Mucosa of rectum (tissue), 2 donors: ENCODE results near the gene XRCC4.

ENCODE experiments used
- H3K27ac ChIP-seq, 2 donors: one replicate each; pipeline ENCODE4 v1.7.0; 2013; ENCODE audit warnings: inconsistent platforms in 2 of 2, low read depth in 2 of 2, low read length in 2 of 2
- H3K27me3 ChIP-seq, 2 donors: one replicate each; pipeline ENCODE4 v1.7.0; 2013; ENCODE audit warnings: low read length in 2 of 2; ENCODE audit not compliant: control insufficient read depth in 2 of 2, insufficient read depth in 2 of 2
- H3K36me3 ChIP-seq, 2 donors: one replicate each; pipeline ENCODE4 v1.7.0; 2013; ENCODE audit warnings: low read length in 2 of 2; ENCODE audit not compliant: control insufficient read depth in 2 of 2, insufficient read depth in 2 of 2
- H3K4me1 ChIP-seq, 2 donors: one replicate each; pipeline ENCODE4 v1.7.0; 2013; ENCODE audit warnings: low read length in 2 of 2, mild to moderate bottlenecking in 1 of 2; ENCODE audit not compliant: control insufficient read depth in 2 of 2, insufficient read depth in 2 of 2
- H3K4me3 ChIP-seq, 2 donors: one replicate each; pipeline ENCODE4 v1.7.0; 2013; ENCODE audit warnings: low read length in 2 of 2
- H3K9ac ChIP-seq, 2 donors: one replicate each; pipeline ENCODE4 v1.7.0; 2013; ENCODE audit warnings: low read length in 2 of 2, low read depth in 1 of 2, mild to moderate bottlenecking in 1 of 2
- H3K9me3 ChIP-seq, 2 donors: one replicate each; pipeline ENCODE4 v1.7.0; 2013; ENCODE audit warnings: low read length in 2 of 2; ENCODE audit not compliant: control insufficient read depth in 2 of 2
- donor health status: healthy.
- donor health status: Normal muscosa, but diverticular disease.

Gene XRCC4

GRCh38 chr5:83167538-83167937 lies 90.2 kb downstream of the XRCC4 start:
- H3K4me1 ChIP-seq: no peaks in the 10 kb centered on the region
- H3K4me3 ChIP-seq: no peak overlapping the region
- H3K36me3 ChIP-seq: no peaks in the 10 kb centered on the region
- H3K27me3 ChIP-seq: no peaks in the 10 kb centered on the region
- no peaks in the 10 kb centered on the region for H3K9me3 ChIP-seq
- H3K27ac ChIP-seq: no peak overlapping the region
- H3K9ac ChIP-seq: no peak overlapping the region

DNA sequence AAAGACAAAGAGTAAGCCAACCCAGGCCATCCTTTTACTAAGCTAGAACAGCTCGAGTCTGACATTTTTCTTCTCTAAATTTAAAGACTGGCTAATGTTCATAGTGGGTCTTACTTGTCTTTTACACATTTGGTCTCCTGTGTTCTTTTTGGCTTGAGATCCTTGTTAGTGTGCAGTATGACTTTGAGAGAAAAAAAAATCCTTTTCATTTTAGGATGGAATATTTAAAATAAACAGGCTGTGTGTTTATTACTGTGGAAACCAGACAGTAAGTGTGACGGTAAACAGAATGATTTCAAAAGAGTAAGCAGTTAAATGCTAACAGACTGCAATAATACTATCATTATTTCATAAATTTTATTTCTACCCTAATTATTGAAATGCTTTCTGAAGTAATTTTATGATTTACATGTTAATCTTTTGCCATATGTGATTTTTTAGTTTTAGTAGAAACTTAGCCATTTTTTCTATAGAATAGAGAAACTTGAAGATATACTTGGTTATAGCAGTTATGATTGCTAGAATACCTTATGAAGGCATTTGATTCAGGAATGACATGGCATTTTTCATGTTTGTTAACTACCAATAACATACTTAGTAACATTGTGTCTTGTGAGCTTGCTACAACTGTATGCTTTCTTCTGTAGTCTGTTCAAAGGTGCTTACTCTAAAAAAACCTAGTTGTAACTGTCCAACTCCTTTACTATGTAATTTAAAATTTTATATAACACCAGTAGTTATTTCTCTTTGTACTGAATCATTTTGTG lies 92.4 kb downstream of the XRCC4 start:
- H3K4me3 ChIP-seq: no peak overlapping the region
- H3K27me3 ChIP-seq: no peaks in the 10 kb centered on the region
- H3K27ac ChIP-seq: no peak overlapping the region
- H3K4me1 ChIP-seq: no peaks in the 10 kb centered on the region
- H3K9me3 ChIP-seq: no peaks in the 10 kb centered on the region
- H3K36me3 ChIP-seq: no peaks in the 10 kb centered on the region
- H3K9ac ChIP-seq: no peak overlapping the region

DNA sequence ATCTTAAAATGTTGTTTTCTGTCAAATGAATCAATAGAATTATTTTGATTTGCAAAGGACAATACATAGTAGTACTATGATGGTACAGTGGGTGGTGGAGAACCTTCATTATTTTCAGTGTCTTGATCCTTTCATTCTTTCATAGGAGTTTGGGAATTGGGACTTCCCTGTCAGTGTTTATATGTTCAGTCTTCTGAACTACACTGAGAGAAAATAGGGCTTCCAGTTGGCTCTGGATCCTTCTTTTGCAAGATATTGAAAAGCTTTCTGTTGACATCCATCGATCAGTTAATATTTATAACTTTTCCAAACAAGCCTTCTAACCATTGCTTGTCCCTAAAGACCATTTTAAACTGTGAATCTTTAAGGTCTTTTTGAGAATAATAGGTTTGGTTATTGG lies 94.7 kb downstream of the XRCC4 start:
- Histone ChIP-seq H3K4me1 (no peaks in the 10 kb centered on the region), H3K9ac (no peak overlapping the region), H3K4me3 (no peak overlapping the region), H3K36me3 (no peaks in the 10 kb centered on the region), H3K9me3 (no peaks in the 10 kb centered on the region), H3K27me3 (no peaks in the 10 kb centered on the region), H3K27ac (no peak overlapping the region)

- Histone ChIP-seq H3K4me3 (no peak overlapping the region), H3K27me3 (no peaks in the 10 kb centered on the region), H3K36me3 (no peaks in the 10 kb centered on the region), H3K9ac (no peak overlapping the region), H3K4me1 (no peaks in the 10 kb centered on the region), H3K9me3 (no peaks in the 10 kb centered on the region), H3K27ac (no peak overlapping the region)
These were observed 95.3 kb downstream of the XRCC4 start for GRCh38 chr5:83172655-83173054.

DNA sequence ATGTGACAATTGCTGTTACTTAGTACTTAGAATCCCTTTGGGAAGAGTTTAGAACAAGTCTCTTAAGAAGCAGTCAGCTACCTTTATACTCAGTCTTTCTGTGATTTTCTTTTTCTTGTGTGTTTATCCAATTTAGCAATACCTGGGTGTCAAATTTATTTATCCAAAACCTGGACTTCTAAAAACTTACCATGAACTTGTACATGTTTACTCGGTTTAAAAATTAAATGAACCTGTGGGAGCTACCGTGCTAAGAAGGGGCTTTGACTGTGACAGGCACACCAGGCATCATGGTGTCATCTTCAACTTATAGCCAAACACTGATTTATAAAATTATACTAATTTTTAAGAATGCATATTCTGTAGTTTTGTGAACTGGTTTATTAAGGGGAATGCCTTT lies 96.5 kb downstream of the XRCC4 start:
- Histone ChIP-seq H3K9ac (no peak overlapping the region), H3K4me3 (no peak overlapping the region), H3K4me1 (no peaks in the 10 kb centered on the region), H3K9me3 (no peaks in the 10 kb centered on the region), H3K36me3 (no peaks in the 10 kb centered on the region), H3K27me3 (no peaks in the 10 kb centered on the region), H3K27ac (no peak overlapping the region)

DNA sequence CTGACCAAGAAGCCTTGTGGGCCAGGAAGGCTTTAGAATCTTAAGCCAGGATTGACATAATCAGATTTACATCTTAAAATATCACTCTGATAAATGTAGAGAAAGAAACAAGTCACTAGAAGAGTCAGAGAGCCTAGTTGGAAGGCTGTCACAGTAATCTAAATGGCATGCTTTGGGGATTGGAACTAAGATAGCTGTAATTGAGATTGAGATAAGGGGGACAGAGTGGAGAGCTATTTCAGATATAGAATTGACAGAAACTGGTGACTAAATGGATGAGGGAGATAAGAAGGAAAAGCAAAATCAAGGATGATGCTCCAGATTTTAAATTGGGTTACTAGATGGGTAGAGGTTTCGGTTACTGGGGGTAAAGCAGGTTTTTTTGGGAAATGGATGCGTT lies 100.5 kb downstream of the XRCC4 start:
- Histone ChIP-seq H3K27me3 (no peaks in the 10 kb centered on the region), H3K27ac (no peak overlapping the region), H3K4me3 (no peak overlapping the region), H3K9me3 (no peaks in the 10 kb centered on the region), H3K36me3 (no peaks in the 10 kb centered on the region), H3K4me1 (no peaks in the 10 kb centered on the region), H3K9ac (no peak overlapping the region)

DNA sequence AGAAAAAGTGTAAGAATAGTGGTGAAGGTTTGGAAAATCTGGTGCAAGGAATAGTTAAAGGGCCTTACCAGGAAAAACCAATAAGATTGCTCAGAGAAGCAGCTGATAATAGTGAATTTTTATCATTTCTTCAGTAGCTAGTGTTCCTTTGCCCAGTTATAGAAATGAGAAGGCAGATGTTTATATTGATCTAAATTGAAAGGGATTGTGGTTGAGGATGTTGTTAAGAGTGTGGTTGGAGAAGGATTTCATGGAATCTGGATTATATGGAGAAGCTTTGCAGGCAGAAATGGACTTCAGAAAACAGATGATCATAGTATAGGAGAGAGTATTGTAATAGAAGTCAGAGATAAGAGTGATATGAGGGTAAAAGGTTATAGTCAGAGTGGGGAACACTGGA lies 102.6 kb downstream of the XRCC4 start:
- Histone ChIP-seq H3K4me3 (no peak overlapping the region), H3K36me3 (no peaks in the 10 kb centered on the region), H3K9me3 (no peaks in the 10 kb centered on the region), H3K27me3 (no peaks in the 10 kb centered on the region), H3K9ac (no peak overlapping the region), H3K27ac (no peak overlapping the region), H3K4me1 (no peaks in the 10 kb centered on the region)

DNA sequence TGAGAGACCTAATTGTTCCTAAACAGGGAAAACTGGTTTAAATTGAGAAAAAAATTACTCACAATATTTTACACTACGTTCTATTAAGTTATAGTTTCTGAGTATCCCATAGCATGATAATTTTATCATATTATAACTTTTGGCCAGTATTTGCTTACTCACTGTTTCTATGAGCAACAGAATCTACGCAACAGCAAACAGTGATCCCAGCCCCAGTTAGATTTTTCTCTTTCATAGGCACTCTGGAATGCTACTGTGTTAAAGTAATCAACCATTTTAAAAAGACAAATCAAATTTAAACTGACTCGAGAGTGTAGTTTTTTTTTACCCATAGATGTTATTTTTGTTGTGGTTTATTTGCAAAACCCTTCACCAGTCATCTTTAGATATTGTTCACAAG lies 107.2 kb downstream of the XRCC4 start:
- Histone ChIP-seq H3K9me3 (no peaks in the 10 kb centered on the region), H3K4me3 (no peak overlapping the region), H3K9ac (no peak overlapping the region), H3K4me1 (no peaks in the 10 kb centered on the region), H3K36me3 (no peaks in the 10 kb centered on the region), H3K27ac (no peak overlapping the region), H3K27me3 (no peaks in the 10 kb centered on the region)

- H3K27me3 ChIP-seq: no peaks in the 10 kb centered on the region
- H3K27ac ChIP-seq: no peak overlapping the region
- H3K4me1 ChIP-seq: no peaks in the 10 kb centered on the region
- H3K9me3 ChIP-seq: no peaks in the 10 kb centered on the region
- no peaks in the 10 kb centered on the region for H3K36me3 ChIP-seq
- H3K9ac ChIP-seq: no peak overlapping the region
- H3K4me3 ChIP-seq: no peak overlapping the region
These were observed 115.6 kb downstream of the XRCC4 start for GRCh38 chr5:83192947-83193346.

GRCh38 chr5:83197326-83197967 lies 120.1 kb downstream of the XRCC4 start:
- H3K27me3 ChIP-seq: no peaks in the 10 kb centered on the region
- H3K27ac ChIP-seq: no peak overlapping the region
- no peaks in the 10 kb centered on the region for H3K4me1 ChIP-seq

More at GRCh38 chr5:83197326-83197967, 120.1 kb downstream of the XRCC4 start:
- no peak overlapping the region for H3K4me3 ChIP-seq
- no peaks in the 10 kb centered on the region for H3K9me3 ChIP-seq
- H3K36me3 ChIP-seq: no peaks in the 10 kb centered on the region
- no peak overlapping the region for H3K9ac ChIP-seq
